GM19467 (cell line): ENCODE measurements around the gene MAF.

Experiments
- ATAC-seq: cut with Tn5 transposase; IDR thresholded peaks from one replicate; pipeline ENCODE4 v1.9.1; 2021; ENCODE audit warnings: mild to moderate bottlenecking, moderate library complexity; ENCODE audit not compliant: unreplicated experiment

The MAF gene

GRCh38 chr16:79600638-79601091 is at the start of gene MAF:
Gene MAF, minus strand, starts transcription at chr16:79600737. Its CDS starts 835 bp downstream, at chr16:79599902.
- no peak for ATAC-seq

- no peak for ATAC-seq
Observed at GRCh38 chr16:79648826-79649225, 48.3 kb upstream of the MAF start.

GRCh38 chr16:79647586-79647985 is 47.0 kb upstream of the MAF start:
- ATAC-seq: no peak

GRCh38 chr16:79645701-79646100 is 45.2 kb upstream of the MAF start:
- no peak for ATAC-seq

GRCh38 chr16:79644971-79645667 is 44.6 kb upstream of the MAF start:
- no peak for ATAC-seq

GRCh38 chr16:79642652-79643051 is 42.1 kb upstream of the MAF start:
- ATAC-seq: no peak

- no peak for ATAC-seq
Observed at GRCh38 chr16:79640513-79641360, 40.2 kb upstream of the MAF start.

GRCh38 chr16:79639576-79640311 is 39.2 kb upstream of the MAF start:
- no peak for ATAC-seq

- no peak for ATAC-seq
Observed at GRCh38 chr16:79638386-79638785, 37.8 kb upstream of the MAF start.

- no peak for ATAC-seq
Observed at GRCh38 chr16:79635488-79635887, 35.0 kb upstream of the MAF start.

- no peak for ATAC-seq
Observed at GRCh38 chr16:79634298-79634697, 33.8 kb upstream of the MAF start.

GRCh38 chr16:79632289-79632688 is 31.8 kb upstream of the MAF start:
- no peak for ATAC-seq

GRCh38 chr16:79628988-79629387 is 28.5 kb upstream of the MAF start:
- ATAC-seq: no peak

GRCh38 chr16:79628501-79628975 is 28.0 kb upstream of the MAF start:
- ATAC-seq: peak; percentile 71

- no peak for ATAC-seq
Observed at GRCh38 chr16:79627092-79627491, 26.6 kb upstream of the MAF start.

GRCh38 chr16:79625738-79626137 is 25.2 kb upstream of the MAF start:
- ATAC-seq: no peak

- no peak for ATAC-seq
Observed at GRCh38 chr16:79623824-79624223, 23.3 kb upstream of the MAF start.

GRCh38 chr16:79623062-79623461 is 22.5 kb upstream of the MAF start:
- no peak for ATAC-seq

- no peak for ATAC-seq
Observed at GRCh38 chr16:79621027-79621426, 20.5 kb upstream of the MAF start.

- no peak for ATAC-seq
Observed at GRCh38 chr16:79618692-79619050, 18.1 kb upstream of the MAF start.

GRCh38 chr16:79618041-79618691 is 17.6 kb upstream of the MAF start:
- ATAC-seq: no peak
